COLO829 (cell line): ENCODE data around the gene FUT9.
"Not testable (repeated sequence)": the region's sequence is repeated elsewhere in the genome, so short reads cannot be mapped to it uniquely, and the experiment has no call there.

Source experiments
- DNase-seq: peaks from one replicate; pipeline ENCODE4 v3.0.0; 2012; ENCODE audit warnings: low spot score

The FUT9 gene

GRCh38 chr6:96186516-96187195 is 170.9 kb downstream of the FUT9 start:
- no peak for DNase-seq

GRCh38 chr6:96194675-96195074 is 178.9 kb downstream of the FUT9 start:
- no peak for DNase-seq

- DNase-seq = no peak
Measured at GRCh38 chr6:96195272-96195671, 179.5 kb downstream of the FUT9 start.

- DNase-seq = no peak
Measured at GRCh38 chr6:96196633-96197032, 180.9 kb downstream of the FUT9 start.

- DNase-seq = no peak
Measured at GRCh38 chr6:96197241-96197640, 181.5 kb downstream of the FUT9 start.

- DNase-seq = no peak
Measured at GRCh38 chr6:96202571-96202970, 186.8 kb downstream of the FUT9 start.

GRCh38 chr6:96211341-96211740 is 195.6 kb downstream of the FUT9 start:
- DNase-seq = no peak

- no peak for DNase-seq
Measured at GRCh38 chr6:96212066-96212465, 196.3 kb downstream of the FUT9 start.

- no peak for DNase-seq
Measured at GRCh38 chr6:96213784-96214183, 198.0 kb downstream of the FUT9 start.

- DNase-seq = no peak
Measured at GRCh38 chr6:96223695-96224094, 207.9 kb downstream of the FUT9 start.

- no peak for DNase-seq
Measured at GRCh38 chr6:96227135-96227534, 211.4 kb downstream of the FUT9 start.

GRCh38 chr6:96234444-96234843 is 218.7 kb downstream of the FUT9 start:
- DNase-seq = no peak

GRCh38 chr6:96235927-96236326 is 220.2 kb downstream of the FUT9 start:
- no peak for DNase-seq

GRCh38 chr6:96236471-96236870 is 220.7 kb downstream of the FUT9 start:
- no peak for DNase-seq

GRCh38 chr6:96237638-96238347 is 222.0 kb downstream of the FUT9 start:
- no peak for DNase-seq

- no peak for DNase-seq
Measured at GRCh38 chr6:96246563-96246962, 230.8 kb downstream of the FUT9 start.

GRCh38 chr6:96249755-96250154 is 234.0 kb downstream of the FUT9 start:
- no peak for DNase-seq

GRCh38 chr6:96257751-96258150 is 242.0 kb downstream of the FUT9 start:
- no peak for DNase-seq

- DNase-seq = not testable (repeated sequence)
Measured at GRCh38 chr6:96260787-96261430, 245.1 kb downstream of the FUT9 start.
